ENCODE data around the gene ADD3. TPM values are rescaled to one million over a fixed set of nuclear protein-coding genes. Genes with fewer than 3 reads are reported as not detected.

The ADD3 gene
- total and polyA plus RNA-seq, 2 donors (not counting 3 experiments of a cell fraction or from before 2014, with no cell fraction given), result 14.9 to 55.2 TPM

DNA sequence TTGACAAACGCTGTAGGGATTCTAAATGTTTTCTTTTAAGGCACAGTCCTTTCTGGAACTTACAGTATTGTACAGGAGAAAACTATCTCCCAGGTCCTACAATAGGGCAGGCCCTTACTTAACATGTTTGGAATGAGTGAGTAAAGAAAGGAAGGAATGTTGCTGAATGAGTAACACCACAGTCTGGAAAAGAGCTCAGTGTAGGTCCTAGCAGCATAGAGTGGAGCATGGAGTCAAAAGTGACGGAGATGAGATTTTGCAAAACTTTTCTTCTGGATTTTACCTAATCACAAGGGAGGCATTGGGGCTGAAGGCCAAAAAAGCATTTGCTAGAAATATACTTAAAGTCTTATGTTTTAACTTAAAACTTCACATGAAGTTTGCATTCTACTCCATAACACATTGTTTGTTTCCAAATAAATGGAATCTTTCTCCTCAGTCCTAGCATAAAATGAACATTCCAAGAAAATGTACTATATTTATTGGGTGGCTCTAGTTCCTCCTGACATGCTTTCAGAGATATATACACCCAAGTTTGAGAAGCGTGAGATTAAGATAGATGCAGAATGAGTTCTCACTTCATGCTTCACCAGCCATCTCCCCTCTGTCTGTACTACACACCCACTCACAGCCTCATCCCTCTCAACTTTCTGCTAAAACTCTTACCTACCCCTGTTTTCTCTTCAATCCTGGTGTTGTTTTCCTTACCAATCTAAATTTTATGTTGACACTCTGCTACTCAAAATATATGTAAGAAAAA is 20.2 kb upstream of the ADD3 start:
- no peaks in the 10 kb centered on the region for H4K20me1 ChIP-seq (replicated peaks; ENCODE audit: control insufficient read depth, extremely low read depth, insufficient read depth, low read length)
- no peak overlapping the region for H2AFZ ChIP-seq (ENCODE audit: low read depth, low read length)
- DNase-seq (ENCODE audit: low read depth, low spot score) (peak; percentile 37), FAIRE-seq (no peak)
- no peaks in the 10 kb centered on the region for H3K9me3 ChIP-seq (replicated peaks; ENCODE audit: control insufficient read depth, insufficient read depth, low read length)
- POLR2A ChIA-PET, result no interaction called here
- TF ChIP-seq, protein P1, sequence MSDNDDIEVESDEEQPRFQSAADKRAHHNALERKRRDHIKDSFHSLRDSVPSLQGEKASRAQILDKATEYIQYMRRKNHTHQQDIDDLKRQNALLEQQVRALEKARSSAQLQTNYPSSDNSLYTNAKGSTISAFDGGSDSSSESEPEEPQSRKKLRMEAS (IDR thresholded peaks at IDR 0.05; ENCODE audit: insufficient read depth, insufficient read length), result no peak
- TF ChIP-seq JUN (IDR thresholded peaks at IDR 0.05; ENCODE audit: borderline replicate concordance, insufficient read depth, insufficient read length, low read depth), result no peak
- TF ChIP-seq MYC (IDR thresholded peaks at IDR 0.05; ENCODE audit: low read depth, low read length), result no peak
- TF ChIP-seq EZH2 (IDR thresholded peaks at IDR 0.05; ENCODE audit: borderline replicate concordance, low read depth, low read length, severe bottlenecking), result no peak
- no peak for TF ChIP-seq POLR2AphosphoS5 (IDR thresholded peaks at IDR 0.05; ENCODE audit: insufficient read depth, low read depth, low read length)
- TF ChIP-seq, protein P2, sequence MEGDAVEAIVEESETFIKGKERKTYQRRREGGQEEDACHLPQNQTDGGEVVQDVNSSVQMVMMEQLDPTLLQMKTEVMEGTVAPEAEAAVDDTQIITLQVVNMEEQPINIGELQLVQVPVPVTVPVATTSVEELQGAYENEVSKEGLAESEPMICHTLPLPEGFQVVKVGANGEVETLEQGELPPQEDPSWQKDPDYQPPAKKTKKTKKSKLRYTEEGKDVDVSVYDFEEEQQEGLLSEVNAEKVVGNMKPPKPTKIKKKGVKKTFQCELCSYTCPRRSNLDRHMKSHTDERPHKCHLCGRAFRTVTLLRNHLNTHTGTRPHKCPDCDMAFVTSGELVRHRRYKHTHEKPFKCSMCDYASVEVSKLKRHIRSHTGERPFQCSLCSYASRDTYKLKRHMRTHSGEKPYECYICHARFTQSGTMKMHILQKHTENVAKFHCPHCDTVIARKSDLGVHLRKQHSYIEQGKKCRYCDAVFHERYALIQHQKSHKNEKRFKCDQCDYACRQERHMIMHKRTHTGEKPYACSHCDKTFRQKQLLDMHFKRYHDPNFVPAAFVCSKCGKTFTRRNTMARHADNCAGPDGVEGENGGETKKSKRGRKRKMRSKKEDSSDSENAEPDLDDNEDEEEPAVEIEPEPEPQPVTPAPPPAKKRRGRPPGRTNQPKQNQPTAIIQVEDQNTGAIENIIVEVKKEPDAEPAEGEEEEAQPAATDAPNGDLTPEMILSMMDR (IDR thresholded peaks at IDR 0.05; ENCODE audit: extremely low read depth in 1 of 2, insufficient read depth in 1 of 2, low read depth in 1 of 2, low read length in 2 of 2), result no peak
- TF ChIP-seq POLR2A (IDR thresholded peaks at IDR 0.05; ENCODE audit: low read depth, low read length), result no peak
- TF ChIP-seq GATA2 (IDR thresholded peaks at IDR 0.05; ENCODE audit: insufficient read depth, insufficient read length, low read depth, low read length), result no peak
- TF ChIP-seq FOS (IDR thresholded peaks at IDR 0.05; ENCODE audit: borderline replicate concordance, insufficient read depth, low read length), result no peak
- H3K4me2 ChIP-seq (ENCODE audit: insufficient read depth, low read length), result no peak overlapping the region
- dilution Hi-C loops (cut with MboI; ENCODE audit: extremely low pct_ligation_motif_present, low sequenced_read_pairs) (no loop called here), intact Hi-C loops (cut with micrococcal nuclease) (no loop called here)
- no peak overlapping the region for H3K4me3 ChIP-seq (replicated peaks in 1 of 3; ENCODE audit: insufficient read depth in 1 of 3, low read depth in 1 of 3, low read length in 3 of 3)
- H3K27ac ChIP-seq (ENCODE audit: insufficient read depth, low read depth, low read length), result no peak overlapping the region
- peaks cover 1% of the 10 kb centered on the region for H3K4me1 ChIP-seq (ENCODE audit: control insufficient read depth, extremely low read depth, insufficient read depth, low read length)
- H3K79me2 ChIP-seq (ENCODE audit: control insufficient read depth, insufficient read depth, low read length), result no peaks in the 10 kb centered on the region
- CTCF ChIA-PET, result interaction anchor here (1.0 to 3.3 kb wide), 5 partner anchors 9 to 103 kb away, joined by 3 to 13 read pairs (median 10); no protein-coding TSS in a partner anchor
- no peak overlapping the region for H3K9ac ChIP-seq (replicated peaks; ENCODE audit: extremely low read depth, insufficient read depth, low read length)
- no TSS peak for BruUV-seq (replicated peaks)
- H3K27me3 ChIP-seq (ENCODE audit: control insufficient read depth in 2 of 2, insufficient read depth in 2 of 2, low read length in 2 of 2), result no peaks in the 10 kb centered on the region
- no peaks in the 10 kb centered on the region for H3K9me1 ChIP-seq (replicated peaks; ENCODE audit: control insufficient read depth, extremely low read depth, insufficient read depth, low read length)
- H3K36me3 ChIP-seq (ENCODE audit: control insufficient read depth in 2 of 2, extremely low read depth in 1 of 2, insufficient read depth in 2 of 2, low read length in 2 of 2), result no peaks in the 10 kb centered on the region
